ENCODE data around the gene NOSIP. TPM values are rescaled to one million over a fixed set of nuclear protein-coding genes. Genes with fewer than 3 reads are reported as not detected.

NOSIP gene
- total RNA-seq, 1 experiment from 2014 or later = 57.9 TPM

DNA sequence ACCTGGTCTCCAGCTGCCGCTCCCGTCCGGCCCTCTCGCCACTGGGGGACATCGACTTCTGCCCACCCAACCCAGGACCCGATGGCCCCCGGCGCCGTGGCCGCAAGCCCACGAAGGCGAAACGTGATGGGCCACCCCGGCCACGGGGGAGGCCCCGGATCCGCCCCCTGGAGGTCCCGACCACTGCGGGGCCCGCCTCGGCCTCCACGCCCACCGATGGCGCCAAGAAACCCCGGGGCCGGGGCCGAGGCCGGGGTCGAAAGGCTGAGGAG lies 17.3 kb upstream of the NOSIP start:
- TF ChIP-seq CTCF (IDR thresholded peaks at IDR 0.05; ENCODE audit: unreplicated experiment) = no peak
- CTCF ChIA-PET = no interaction called here
- BruUV-seq (replicated peaks) = no TSS peak
- POLR2A ChIA-PET = no interaction called here
- no peak for DNase-seq (ENCODE audit: unreplicated experiment)
- Mint-ChIP-seq H3K4me3 (ENCODE audit: unreplicated experiment) (no peak overlapping the region), H3K9me3 (ENCODE audit: unreplicated experiment) (no peaks in the 10 kb centered on the region), H3K4me1 (ENCODE audit: insufficient read depth, unreplicated experiment) (peaks cover 18% of the 10 kb centered on the region), H3K27me3 (ENCODE audit: insufficient read depth, unreplicated experiment) (no peaks in the 10 kb centered on the region), H3K27ac (ENCODE audit: low read depth, unreplicated experiment) (no peak overlapping the region), H3K36me3 (ENCODE audit: insufficient read depth, unreplicated experiment) (peaks cover 67% of the 10 kb centered on the region)
- intact Hi-C loops (cut with micrococcal nuclease) = no loop called here

- H3K9me3 Mint-ChIP-seq (ENCODE audit: unreplicated experiment) = no peaks in the 10 kb centered on the region
- no peak overlapping the region for H3K4me3 Mint-ChIP-seq (ENCODE audit: unreplicated experiment)
- POLR2A ChIA-PET = interaction anchor here (0.8 to 8.4 kb wide), 2 partner anchors 8 to 44 kb away, joined by 3 to 136 read pairs; partner anchors contain the start of genes RRAS and SCAF1
- peaks cover 21% of the 10 kb centered on the region for H3K4me1 Mint-ChIP-seq (ENCODE audit: insufficient read depth, unreplicated experiment)
- peaks cover 62% of the 10 kb centered on the region for H3K36me3 Mint-ChIP-seq (ENCODE audit: insufficient read depth, unreplicated experiment)
- TF ChIP-seq CTCF (IDR thresholded peaks at IDR 0.05; ENCODE audit: unreplicated experiment) = no peak
- H3K27ac Mint-ChIP-seq (ENCODE audit: low read depth, unreplicated experiment) = no peak overlapping the region
- H3K27me3 Mint-ChIP-seq (ENCODE audit: insufficient read depth, unreplicated experiment) = no peaks in the 10 kb centered on the region
- no peak for DNase-seq (ENCODE audit: unreplicated experiment)
- intact Hi-C loops (cut with micrococcal nuclease) = no loop called here
- CTCF ChIA-PET = interaction anchor here (1.4 kb wide), 1 partner anchor 84 kb away, joined by 3 read pairs; no protein-coding TSS in a partner anchor
- BruUV-seq (replicated peaks) = no TSS peak
Measured at GRCh38 chr19:49596954-49597702, 16.8 kb upstream of the NOSIP start.

DNA sequence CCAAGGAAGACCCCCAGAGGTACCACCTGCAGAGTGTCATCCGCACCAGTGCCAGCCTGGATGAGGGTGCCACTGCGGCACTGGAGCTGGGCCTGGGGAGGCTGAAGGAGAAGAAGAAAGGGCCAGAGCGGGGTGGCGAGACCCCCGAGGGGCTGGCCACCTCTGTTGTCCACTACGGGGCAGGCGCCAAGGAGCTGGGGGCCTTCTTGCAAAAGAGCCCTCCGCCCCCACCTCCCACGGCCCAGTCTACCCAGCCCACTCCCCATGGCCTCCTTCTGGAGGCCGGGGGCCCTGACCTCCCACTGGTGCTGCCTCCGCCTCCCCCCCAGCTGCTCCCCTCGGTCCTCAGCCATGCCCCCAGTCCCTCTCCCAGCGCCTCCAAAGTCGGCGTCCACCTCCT lies 16.1 kb upstream of the NOSIP start:
- no peak for DNase-seq (ENCODE audit: unreplicated experiment)
- H3K4me3 Mint-ChIP-seq (ENCODE audit: unreplicated experiment) = no peak overlapping the region
- peaks cover 21% of the 10 kb centered on the region for H3K4me1 Mint-ChIP-seq (ENCODE audit: insufficient read depth, unreplicated experiment)
- ChIA-PET CTCF (interaction anchor here (1.4 kb wide), 1 partner anchor 84 kb away, joined by 3 read pairs; no protein-coding TSS in a partner anchor), POLR2A (interaction anchor here (0.6 to 8.4 kb wide), 3 partner anchors 9 to 107 kb away, joined by 3 to 136 read pairs (median 4); partner anchors contain the start of genes RRAS and SCAF1)
- no peak for TF ChIP-seq CTCF (IDR thresholded peaks at IDR 0.05; ENCODE audit: unreplicated experiment)
- BruUV-seq (replicated peaks) = no TSS peak
- peaks cover 58% of the 10 kb centered on the region for H3K36me3 Mint-ChIP-seq (ENCODE audit: insufficient read depth, unreplicated experiment)
- H3K27me3 Mint-ChIP-seq (ENCODE audit: insufficient read depth, unreplicated experiment) = no peaks in the 10 kb centered on the region
- H3K9me3 Mint-ChIP-seq (ENCODE audit: unreplicated experiment) = no peaks in the 10 kb centered on the region
- H3K27ac Mint-ChIP-seq (ENCODE audit: low read depth, unreplicated experiment) = no peak overlapping the region
- intact Hi-C loops (cut with micrococcal nuclease) = no loop called here

DNA sequence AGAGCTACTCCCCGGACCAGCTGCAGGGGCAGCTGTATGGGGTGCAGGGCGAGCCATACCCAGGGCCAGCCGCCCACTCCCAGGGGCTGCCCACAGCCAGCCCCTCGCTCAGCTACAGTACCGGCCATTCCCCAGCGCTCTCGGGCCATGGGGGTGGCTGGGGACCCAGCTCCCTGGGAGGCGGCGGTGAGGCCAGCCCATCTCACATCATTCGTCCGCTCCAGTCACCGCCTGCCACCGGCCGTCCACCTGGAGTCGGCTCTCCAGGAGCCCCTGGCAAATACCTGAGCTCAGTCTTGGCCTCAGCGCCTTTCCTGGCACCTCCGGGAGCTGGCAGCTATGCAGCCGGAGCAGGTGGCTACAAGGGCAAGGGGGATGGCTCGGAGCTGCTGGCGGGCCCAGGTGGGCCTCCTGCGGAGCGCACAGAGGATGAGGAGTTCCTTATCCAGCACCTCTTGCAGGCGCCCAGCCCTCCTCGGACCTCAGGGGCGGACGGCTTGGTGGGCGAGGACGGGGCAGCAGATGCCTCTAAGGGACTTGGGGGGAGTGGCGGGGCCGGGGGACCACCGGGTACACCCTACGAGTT lies 15.6 kb upstream of the NOSIP start:
- TF ChIP-seq CTCF (IDR thresholded peaks at IDR 0.05; ENCODE audit: unreplicated experiment) = no peak
- DNase-seq (ENCODE audit: unreplicated experiment) = no peak
- Mint-ChIP-seq H3K4me3 (ENCODE audit: unreplicated experiment) (no peak overlapping the region), H3K4me1 (ENCODE audit: insufficient read depth, unreplicated experiment) (peaks cover 21% of the 10 kb centered on the region), H3K9me3 (ENCODE audit: unreplicated experiment) (no peaks in the 10 kb centered on the region), H3K27me3 (ENCODE audit: insufficient read depth, unreplicated experiment) (no peaks in the 10 kb centered on the region), H3K36me3 (ENCODE audit: insufficient read depth, unreplicated experiment) (peaks cover 57% of the 10 kb centered on the region), H3K27ac (ENCODE audit: low read depth, unreplicated experiment) (no peak overlapping the region)
- ChIA-PET POLR2A (interaction anchor here (0.6 to 8.4 kb wide), 2 partner anchors 45 to 106 kb away, joined by 4 to 136 read pairs; partner anchors contain the start of genes RRAS and SCAF1), CTCF (interaction anchor here (1.4 kb wide), 1 partner anchor 85 kb away, joined by 3 read pairs; no protein-coding TSS in a partner anchor)
- no TSS peak for BruUV-seq (replicated peaks)
- intact Hi-C loops (cut with micrococcal nuclease) = no loop called here

All from MCF 10A (cell line).